Fibroblast of lung (primary cell): Measurements from ENCODE around the gene C9. TPM values are rescaled to one million over a fixed set of nuclear protein-coding genes. Genes with fewer than 3 reads are reported as not detected.
A peak's percentile ranks its signal among the peaks of the same experiment; 100 is the strongest.

Source experiments
- DNase-seq, 2 donors: peaks; one replicate each; pipeline versions ENCODE4 v3.0.0 to v3.0.0-alpha.2; 2010; ENCODE audit warnings: low read depth in 2 of 2
- H2AFZ ChIP-seq: 2 replicates; pipeline ENCODE4 v1.5.1; 2012; ENCODE audit warnings: low read length, control low read depth, inconsistent platforms
- H3K27ac ChIP-seq: 2 replicates; pipeline ENCODE4 v1.5.1; 2011; ENCODE audit warnings: low read length, control low read depth; ENCODE audit not compliant: insufficient read depth
- H3K27me3 ChIP-seq: 2 replicates; pipeline ENCODE4 v1.5.1; 2011; ENCODE audit warnings: mild to moderate bottlenecking, low read length; ENCODE audit not compliant: control insufficient read depth, insufficient read depth
- H3K36me3 ChIP-seq: 2 replicates; pipeline ENCODE4 v1.5.1; 2011; ENCODE audit warnings: low read length; ENCODE audit not compliant: control insufficient read depth, insufficient read depth
- H3K4me1 ChIP-seq: 2 replicates; pipeline ENCODE4 v1.5.1; 2011; ENCODE audit warnings: low read length; ENCODE audit not compliant: control insufficient read depth, insufficient read depth; ENCODE audit errors: extremely low read depth
- H3K4me2 ChIP-seq: 2 replicates; pipeline ENCODE4 v1.5.1; 2011; ENCODE audit warnings: low read length, control low read depth; ENCODE audit not compliant: insufficient read depth; ENCODE audit errors: extremely low read depth
- H3K4me3 ChIP-seq, 4 experiments: fragments of 200-600 bp in 1 of 4; sonication (generic) in 1 of 4; replicated peaks in 1 of 4; 2 replicates each; pipeline ENCODE4 v1.5.1; 2011 to 2016; ENCODE audit warnings: low read length in 4 of 4, low read depth in 3 of 4, mild to moderate bottlenecking in 3 of 4, control low read depth in 2 of 4, inconsistent platforms in 1 of 4, mixed read lengths in 1 of 4; ENCODE audit not compliant: insufficient read depth in 1 of 4; ENCODE audit errors: control extremely low read depth in 1 of 4
- H3K79me2 ChIP-seq: 2 replicates; pipeline ENCODE4 v1.5.1; 2012; ENCODE audit warnings: mild to moderate bottlenecking, low read length, inconsistent platforms; ENCODE audit not compliant: control insufficient read depth, insufficient read depth
- H3K9ac ChIP-seq: 2 replicates; pipeline ENCODE4 v1.5.1; 2011; ENCODE audit warnings: mild to moderate bottlenecking, low read length, control low read depth; ENCODE audit not compliant: insufficient read depth
- H3K9me3 ChIP-seq: 2 replicates; pipeline ENCODE4 v1.5.1; 2012; ENCODE audit warnings: low read depth, low read length; ENCODE audit not compliant: control insufficient read depth, insufficient read depth
- H4K20me1 ChIP-seq: 2 replicates; pipeline ENCODE4 v1.5.1; 2011; ENCODE audit warnings: low read length; ENCODE audit not compliant: control insufficient read depth, insufficient read depth; ENCODE audit errors: extremely low read depth
- CTCF ChIP-seq, 2 donors: IDR thresholded peaks in 1 of 2; conservative IDR thresholded peaks in 1 of 2; 1 replicate in 1 of 2; 2 replicates in 1 of 2; pipeline ENCODE4 v1.5.1; 2011 to 2012; ENCODE audit warnings: low read length in 2 of 2, control low read depth in 1 of 2, inconsistent platforms in 1 of 2, low read depth in 1 of 2, mild to moderate bottlenecking in 1 of 2
- EZH2 ChIP-seq: IDR thresholded peaks from 2 replicates; pipeline ENCODE4 v1.5.1; 2012; ENCODE audit warnings: low read length, control low read depth, mild to moderate bottlenecking; ENCODE audit errors: missing control alignments
- polyA plus RNA-seq, 2 donors: library from polyadenylated mRNA; depleted of rRNA in 1 of 2; stranded (reverse) in 1 of 2; unstranded in 1 of 2; fragments of >200 nt; gene quantifications; 2 replicates each; pipeline ENCODE4 v1.2.1, GENCODE V29; 2011 to 2012; ENCODE audit warnings: missing spikeins in 1 of 2
- total RNA-seq: library from RNA; depleted of rRNA; stranded (reverse); fragments of >200 nt; gene quantifications from 2 replicates; pipeline ENCODE4 v1.2.1, GENCODE V29; 2014

C9 gene
- total and polyA plus RNA-seq, 2 donors (not counting 1 experiment from before 2014, with no cell fraction given): 0.06 to 0.33 TPM

GRCh38 chr5:39256477-39257235 is 107.6 kb downstream of the C9 start:
- H3K27me3 ChIP-seq: no peaks in the 10 kb centered on the region
- no peak for TF ChIP-seq EZH2
- no peak for TF ChIP-seq CTCF (conservative IDR thresholded peaks at IDR 0.05 in 1 of 2, IDR thresholded peaks at IDR 0.05 in 1 of 2; ENCODE audit: low read depth in 1 of 2, low read length in 2 of 2)
- peak; percentile 75 to 78 for DNase-seq
- H3K27ac ChIP-seq: no peak overlapping the region
- H3K4me2 ChIP-seq: peak overlapping the region; percentile 57
- H3K9me3 ChIP-seq: no peaks in the 10 kb centered on the region
- H2AFZ ChIP-seq: no peak overlapping the region
- H3K4me1 ChIP-seq: no peaks in the 10 kb centered on the region
- no peaks in the 10 kb centered on the region for H3K36me3 ChIP-seq
- no peaks in the 10 kb centered on the region for H3K79me2 ChIP-seq
- no peak overlapping the region for H3K4me3 ChIP-seq
- H3K9ac ChIP-seq: no peak overlapping the region
- H4K20me1 ChIP-seq: no peaks in the 10 kb centered on the region

DNA sequence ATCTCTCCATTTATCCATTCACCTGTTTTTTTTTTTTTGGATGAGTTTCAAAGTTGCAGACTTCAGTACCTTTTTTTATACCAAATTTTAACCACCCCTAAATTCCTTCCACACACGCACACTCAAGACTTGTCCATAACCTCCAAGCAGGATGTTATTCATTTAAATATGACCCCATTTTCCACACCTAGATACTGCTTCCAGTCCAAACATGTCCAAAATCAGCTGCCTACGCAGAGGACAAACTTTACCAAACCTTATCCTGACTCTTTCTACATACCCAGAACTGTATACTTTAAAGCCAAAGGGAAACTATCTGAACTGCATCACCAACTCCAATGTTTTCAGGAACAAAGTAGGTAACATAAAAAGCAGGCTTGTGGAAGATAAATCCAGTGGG is 108.9 kb downstream of the C9 start:
- Histone ChIP-seq H3K27ac (no peak overlapping the region), H3K27me3 (no peaks in the 10 kb centered on the region), H3K79me2 (no peaks in the 10 kb centered on the region), H3K4me1 (no peaks in the 10 kb centered on the region), H4K20me1 (no peaks in the 10 kb centered on the region), H3K4me3 (no peak overlapping the region), H3K36me3 (no peaks in the 10 kb centered on the region), H3K4me2 (no peak overlapping the region), H3K9ac (no peak overlapping the region), H3K9me3 (no peaks in the 10 kb centered on the region), H2AFZ (no peak overlapping the region)
- TF ChIP-seq CTCF (conservative IDR thresholded peaks at IDR 0.05 in 1 of 2, IDR thresholded peaks at IDR 0.05 in 1 of 2; ENCODE audit: low read depth in 1 of 2, low read length in 2 of 2) (no peak), EZH2 (no peak)
- no peak for DNase-seq

DNA sequence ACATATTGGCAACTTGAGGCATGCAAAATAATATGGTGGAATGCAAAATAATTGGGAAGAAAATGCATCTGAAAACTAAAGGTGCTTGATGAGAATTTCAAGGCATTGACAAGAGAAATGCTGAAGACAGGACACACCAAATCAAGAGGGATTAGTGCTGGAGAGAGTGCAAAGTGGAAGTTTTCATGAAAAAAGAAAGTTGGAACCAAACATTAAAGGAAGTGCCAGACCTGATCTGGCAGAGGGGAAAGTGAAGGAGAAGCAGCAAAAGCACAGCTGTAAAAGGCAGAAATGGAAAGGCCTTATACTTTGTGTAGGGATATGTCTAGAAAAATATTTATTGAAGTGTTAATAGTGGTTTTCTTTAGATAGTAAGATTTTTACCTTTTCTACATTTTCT is 109.6 kb downstream of the C9 start:
- no peaks in the 10 kb centered on the region for H3K79me2 ChIP-seq
- H3K9ac ChIP-seq: no peak overlapping the region
- no peak overlapping the region for H3K27ac ChIP-seq
- H3K27me3 ChIP-seq: no peaks in the 10 kb centered on the region
- no peaks in the 10 kb centered on the region for H4K20me1 ChIP-seq
- no peak for DNase-seq
- no peaks in the 10 kb centered on the region for H3K9me3 ChIP-seq
- H2AFZ ChIP-seq: no peak overlapping the region
- H3K4me3 ChIP-seq: no peak overlapping the region
- no peaks in the 10 kb centered on the region for H3K36me3 ChIP-seq
- TF ChIP-seq CTCF (conservative IDR thresholded peaks at IDR 0.05 in 1 of 2, IDR thresholded peaks at IDR 0.05 in 1 of 2; ENCODE audit: low read depth in 1 of 2, low read length in 2 of 2): no peak
- TF ChIP-seq EZH2: no peak
- no peaks in the 10 kb centered on the region for H3K4me1 ChIP-seq
- H3K4me2 ChIP-seq: no peak overlapping the region
